HG03103 (cell line): Measurements from ENCODE around the gene FTHL17.

Source experiments
- ATAC-seq: cut with Tn5 transposase; IDR thresholded peaks from one replicate; pipeline ENCODE4 v1.9.1; 2021; ENCODE audit warnings: low read depth; ENCODE audit not compliant: unreplicated experiment

The FTHL17 gene

GRCh38 chrX:31039327-31039711 is 32.5 kb downstream of the FTHL17 start:
- no peak for ATAC-seq

GRCh38 chrX:31038575-31039326 is 33.1 kb downstream of the FTHL17 start:
- peak; percentile 55 for ATAC-seq

- ATAC-seq = peak; percentile 69
Observed at GRCh38 chrX:31036895-31037294, 34.9 kb downstream of the FTHL17 start.

GRCh38 chrX:31027351-31027750 is 44.5 kb downstream of the FTHL17 start:
- ATAC-seq = no peak

- ATAC-seq = no peak
Observed at GRCh38 chrX:31024866-31025265, 47.0 kb downstream of the FTHL17 start.

GRCh38 chrX:31021537-31021936 is 50.3 kb downstream of the FTHL17 start:
- ATAC-seq = no peak
